ENCODE results near the gene ZNF814.
A peak's percentile ranks its signal among the peaks of the same experiment; 100 is the strongest.
"Not testable (repeated sequence)": the region's sequence is repeated elsewhere in the genome, so short reads cannot be mapped to it uniquely, and the experiment has no call there.

ZNF814 gene

GRCh38 chr19:57934820-57935665, 46.2 kb upstream of the ZNF814 start, which contains the start of gene ZNF418:
Gene ZNF418, minus strand, starts transcription at chr19:57935402. Its CDS starts 1,580 bp downstream, at chr19:57933822.
- Histone ChIP-seq H3K9me3 (ENCODE audit: control insufficient read depth, insufficient read depth, low read depth, low read length) (peaks cover 6% of the 10 kb centered on the region), H3K27ac (ENCODE audit: extremely low read depth, low read depth, low read length) (no peak within 1 kb of the TSS), H3K4me3 (ENCODE audit: low read depth, low read length) (no peak within 1 kb of the TSS), H3K4me1 (ENCODE audit: control insufficient read depth, insufficient read depth, low read length) (no peaks in the 10 kb centered on the region), H3K36me3 (ENCODE audit: control insufficient read depth in 2 of 2, insufficient read depth in 1 of 2, low read length in 2 of 2) (peaks cover 22 to 33% of the 10 kb centered on the region in 2 experiments)
- ChIA-PET POLR2A (no interaction called here), CTCF (interaction anchor here (0.6 kb wide), 1 partner anchor 230 kb away, joined by 3 read pairs; no protein-coding TSS in a partner anchor)
- no peak for TF ChIP-seq ZNF155 (tag by site-specific recombination; IDR thresholded peaks at IDR 0.05)
- peak; percentile 48; the same call in 1 of the 2 replicates for TF ChIP-seq SCRT2 (tag by site-specific recombination; IDR thresholded peaks at IDR 0.05)

GRCh38 chr19:57927587-57927986, 38.8 kb upstream of the ZNF814 start:
- no peaks in the 10 kb centered on the region for H3K4me1 ChIP-seq (ENCODE audit: control insufficient read depth, insufficient read depth, low read length)
- H3K4me3 ChIP-seq (ENCODE audit: low read depth, low read length), result no peak overlapping the region
- ChIA-PET CTCF (no interaction called here), POLR2A (interaction anchor here (0.6 kb wide), 1 partner anchor 76 kb away, joined by 3 read pairs; no protein-coding TSS in a partner anchor)
- H3K9me3 ChIP-seq (ENCODE audit: control insufficient read depth, insufficient read depth, low read depth, low read length), result no peaks in the 10 kb centered on the region; the same call in none of the 2 replicates
- TF ChIP-seq TSHZ1 (tag by site-specific recombination; IDR thresholded peaks at IDR 0.05; ENCODE audit: borderline replicate concordance), result no peak
- TF ChIP-seq PBX3 (CRISPR knock-in tag; IDR thresholded peaks at IDR 0.05), result no peak
- TF ChIP-seq ZBTB26 (tag by site-specific recombination; optimal IDR thresholded peaks at IDR 0.05), result no peak
- peak; percentile 59 for TF ChIP-seq REST (tag by site-specific recombination; IDR thresholded peaks at IDR 0.05)
- no peak overlapping the region for H3K27ac ChIP-seq (ENCODE audit: extremely low read depth, low read depth, low read length)
- peaks cover 0 to 11% of the 10 kb centered on the region in 2 experiments; a peak in 2 of 3 replicates for H3K36me3 ChIP-seq (ENCODE audit: control insufficient read depth in 2 of 2, insufficient read depth in 1 of 2, low read length in 2 of 2)

- H3K9me3 ChIP-seq (ENCODE audit: control insufficient read depth, insufficient read depth, low read depth, low read length); H3K4me1 ChIP-seq (ENCODE audit: control insufficient read depth, insufficient read depth, low read length): not testable (repeated sequence)
- H3K4me3 ChIP-seq (ENCODE audit: low read depth, low read length), result peak within 1 kb of the TSS; percentile 68
- peaks cover 12 to 37% of the 10 kb centered on the region in 2 experiments; a peak in 2 of 3 replicates for H3K36me3 ChIP-seq (ENCODE audit: control insufficient read depth in 2 of 2, insufficient read depth in 1 of 2, low read length in 2 of 2)
- ChIA-PET CTCF (interaction anchor here (0.6 to 1.6 kb wide), 7 partner anchors 12 to 290 kb away, joined by 3 to 5 read pairs (median 4); no protein-coding TSS in a partner anchor), POLR2A (interaction anchor here (0.9 to 1.4 kb wide), 8 partner anchors 67 to 604 kb away, joined by 3 to 7 read pairs (median 4); partner anchors contain the start of genes ZBTB45, ZNF530, ZNF552 and ZNF587)
- peak within 1 kb of the TSS; percentile 69 for H3K27ac ChIP-seq (ENCODE audit: extremely low read depth, low read depth, low read length)
- TF ChIP-seq PATZ1 (tag by site-specific recombination; IDR thresholded peaks at IDR 0.05) (peak; percentile 70), ZNF76 (tag by site-specific recombination; IDR thresholded peaks at IDR 0.05; ENCODE audit: borderline replicate concordance, low read depth) (peak; percentile 96), KLF7 (tag by site-specific recombination; IDR thresholded peaks at IDR 0.05; ENCODE audit: borderline replicate concordance) (peak; percentile 27; the same call in 1 of the 2 replicates), EGR2 (tag by site-specific recombination; IDR thresholded peaks at IDR 0.05; ENCODE audit: low read depth) (peak; percentile 80), IKZF3 (tag by site-specific recombination; IDR thresholded peaks at IDR 0.05) (peak; percentile 80), ZSCAN4 (tag by site-specific recombination; IDR thresholded peaks at IDR 0.05) (peak; percentile 69; the same call in 1 of the 2 replicates)
These were observed 27.5 kb upstream of the ZNF814 start, which contains the start of gene ZNF417 for GRCh38 chr19:57916168-57916995. Gene ZNF417, minus strand, starts transcription at chr19:57916592. Its CDS starts 181 bp downstream, at chr19:57916411.

All from HEK293 (cell line).